PC-3 (cell line): ENCODE results near the gene TAF1C.

Experiments
- EZH2 ChIP-seq: fragments of 300-600 bp; sonication (generic); IDR thresholded peaks from one replicate; pipeline ENCODE4 v1.6.1; 2017; ENCODE audit warnings: antibody characterized with exemption, mild to moderate bottlenecking, low read length; ENCODE audit not compliant: unreplicated experiment
- TF ChIP-seq, protein P1 (sequence below): fragments of 300-600 bp; sonication (generic); conservative IDR thresholded peaks from 2 replicates; pipeline ENCODE4 v1.5.1; 2017; ENCODE audit warnings: antibody characterized with exemption, low read depth, mild to moderate bottlenecking, low read length

- TF ChIP-seq, protein P1, sequence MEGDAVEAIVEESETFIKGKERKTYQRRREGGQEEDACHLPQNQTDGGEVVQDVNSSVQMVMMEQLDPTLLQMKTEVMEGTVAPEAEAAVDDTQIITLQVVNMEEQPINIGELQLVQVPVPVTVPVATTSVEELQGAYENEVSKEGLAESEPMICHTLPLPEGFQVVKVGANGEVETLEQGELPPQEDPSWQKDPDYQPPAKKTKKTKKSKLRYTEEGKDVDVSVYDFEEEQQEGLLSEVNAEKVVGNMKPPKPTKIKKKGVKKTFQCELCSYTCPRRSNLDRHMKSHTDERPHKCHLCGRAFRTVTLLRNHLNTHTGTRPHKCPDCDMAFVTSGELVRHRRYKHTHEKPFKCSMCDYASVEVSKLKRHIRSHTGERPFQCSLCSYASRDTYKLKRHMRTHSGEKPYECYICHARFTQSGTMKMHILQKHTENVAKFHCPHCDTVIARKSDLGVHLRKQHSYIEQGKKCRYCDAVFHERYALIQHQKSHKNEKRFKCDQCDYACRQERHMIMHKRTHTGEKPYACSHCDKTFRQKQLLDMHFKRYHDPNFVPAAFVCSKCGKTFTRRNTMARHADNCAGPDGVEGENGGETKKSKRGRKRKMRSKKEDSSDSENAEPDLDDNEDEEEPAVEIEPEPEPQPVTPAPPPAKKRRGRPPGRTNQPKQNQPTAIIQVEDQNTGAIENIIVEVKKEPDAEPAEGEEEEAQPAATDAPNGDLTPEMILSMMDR: no peak
- no peak for TF ChIP-seq EZH2
Measured at GRCh38 chr16:84161801-84162200, 25.1 kb downstream of the TAF1C start.
